ENCODE results near the gene ARHGAP9. TPM values are rescaled to one million over a fixed set of nuclear protein-coding genes. Genes with fewer than 3 reads are reported as not detected.
A peak's percentile ranks its signal among the peaks of the same experiment; 100 is the strongest.

Gene ARHGAP9
- total RNA-seq, 1 experiment from 2014 or later = 3.6 TPM

- Mint-ChIP-seq H3K4me1 (peaks cover 51% of the 10 kb centered on the region), H3K27ac (peak within 1 kb of the TSS; percentile 84), H3K4me3 (peak within 1 kb of the TSS; percentile 69), H3K27me3 (ENCODE audit: low read depth) (no peaks in the 10 kb centered on the region), H3K36me3 (no peaks in the 10 kb centered on the region), H3K9me3 (no peaks in the 10 kb centered on the region)
- POLR2A ChIA-PET = interaction anchor here (0.5 to 2.0 kb wide), 24 partner anchors 10 to 1480 kb away, joined by 3 to 12 read pairs (median 4); partner anchors contain the start of genes DDIT3, INHBC, LRP1 and NAB2
- ATAC-seq (peak; percentile 31), DNase-seq (ENCODE audit: low spot score) (peak; percentile 96)
- CTCF ChIA-PET = interaction anchor here (0.6 to 9.4 kb wide), 41 partner anchors 8 to 1363 kb away, joined by 3 to 245 read pairs (median 6); partner anchors contain the start of genes INHBC, SHMT2, STAC3 and STAT2
- TF ChIP-seq, protein P1, sequence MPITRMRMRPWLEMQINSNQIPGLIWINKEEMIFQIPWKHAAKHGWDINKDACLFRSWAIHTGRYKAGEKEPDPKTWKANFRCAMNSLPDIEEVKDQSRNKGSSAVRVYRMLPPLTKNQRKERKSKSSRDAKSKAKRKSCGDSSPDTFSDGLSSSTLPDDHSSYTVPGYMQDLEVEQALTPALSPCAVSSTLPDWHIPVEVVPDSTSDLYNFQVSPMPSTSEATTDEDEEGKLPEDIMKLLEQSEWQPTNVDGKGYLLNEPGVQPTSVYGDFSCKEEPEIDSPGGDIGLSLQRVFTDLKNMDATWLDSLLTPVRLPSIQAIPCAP (CRISPR knock-in tag; IDR thresholded peaks at IDR 0.05) = no peak
- TF ChIP-seq, protein P2, sequence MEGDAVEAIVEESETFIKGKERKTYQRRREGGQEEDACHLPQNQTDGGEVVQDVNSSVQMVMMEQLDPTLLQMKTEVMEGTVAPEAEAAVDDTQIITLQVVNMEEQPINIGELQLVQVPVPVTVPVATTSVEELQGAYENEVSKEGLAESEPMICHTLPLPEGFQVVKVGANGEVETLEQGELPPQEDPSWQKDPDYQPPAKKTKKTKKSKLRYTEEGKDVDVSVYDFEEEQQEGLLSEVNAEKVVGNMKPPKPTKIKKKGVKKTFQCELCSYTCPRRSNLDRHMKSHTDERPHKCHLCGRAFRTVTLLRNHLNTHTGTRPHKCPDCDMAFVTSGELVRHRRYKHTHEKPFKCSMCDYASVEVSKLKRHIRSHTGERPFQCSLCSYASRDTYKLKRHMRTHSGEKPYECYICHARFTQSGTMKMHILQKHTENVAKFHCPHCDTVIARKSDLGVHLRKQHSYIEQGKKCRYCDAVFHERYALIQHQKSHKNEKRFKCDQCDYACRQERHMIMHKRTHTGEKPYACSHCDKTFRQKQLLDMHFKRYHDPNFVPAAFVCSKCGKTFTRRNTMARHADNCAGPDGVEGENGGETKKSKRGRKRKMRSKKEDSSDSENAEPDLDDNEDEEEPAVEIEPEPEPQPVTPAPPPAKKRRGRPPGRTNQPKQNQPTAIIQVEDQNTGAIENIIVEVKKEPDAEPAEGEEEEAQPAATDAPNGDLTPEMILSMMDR (IDR thresholded peaks at IDR 0.05) = 0 out of 2 replicates have a peak, but pooled peaks have one; percentile 2
- TF ChIP-seq NFATC4 (CRISPR knock-in tag; IDR thresholded peaks at IDR 0.05) = peak; percentile 83
- no peak for TF ChIP-seq RORB (CRISPR knock-in tag; IDR thresholded peaks at IDR 0.05)
- no peak for TF ChIP-seq TCF7 (CRISPR knock-in tag; IDR thresholded peaks at IDR 0.05; ENCODE audit: low read depth)
- TF ChIP-seq MXD4 (CRISPR knock-in tag; IDR thresholded peaks at IDR 0.05; ENCODE audit: borderline replicate concordance) = no peak
- no peak for TF ChIP-seq NR2C2 (CRISPR knock-in tag; IDR thresholded peaks at IDR 0.05)
- TF ChIP-seq, protein P3, sequence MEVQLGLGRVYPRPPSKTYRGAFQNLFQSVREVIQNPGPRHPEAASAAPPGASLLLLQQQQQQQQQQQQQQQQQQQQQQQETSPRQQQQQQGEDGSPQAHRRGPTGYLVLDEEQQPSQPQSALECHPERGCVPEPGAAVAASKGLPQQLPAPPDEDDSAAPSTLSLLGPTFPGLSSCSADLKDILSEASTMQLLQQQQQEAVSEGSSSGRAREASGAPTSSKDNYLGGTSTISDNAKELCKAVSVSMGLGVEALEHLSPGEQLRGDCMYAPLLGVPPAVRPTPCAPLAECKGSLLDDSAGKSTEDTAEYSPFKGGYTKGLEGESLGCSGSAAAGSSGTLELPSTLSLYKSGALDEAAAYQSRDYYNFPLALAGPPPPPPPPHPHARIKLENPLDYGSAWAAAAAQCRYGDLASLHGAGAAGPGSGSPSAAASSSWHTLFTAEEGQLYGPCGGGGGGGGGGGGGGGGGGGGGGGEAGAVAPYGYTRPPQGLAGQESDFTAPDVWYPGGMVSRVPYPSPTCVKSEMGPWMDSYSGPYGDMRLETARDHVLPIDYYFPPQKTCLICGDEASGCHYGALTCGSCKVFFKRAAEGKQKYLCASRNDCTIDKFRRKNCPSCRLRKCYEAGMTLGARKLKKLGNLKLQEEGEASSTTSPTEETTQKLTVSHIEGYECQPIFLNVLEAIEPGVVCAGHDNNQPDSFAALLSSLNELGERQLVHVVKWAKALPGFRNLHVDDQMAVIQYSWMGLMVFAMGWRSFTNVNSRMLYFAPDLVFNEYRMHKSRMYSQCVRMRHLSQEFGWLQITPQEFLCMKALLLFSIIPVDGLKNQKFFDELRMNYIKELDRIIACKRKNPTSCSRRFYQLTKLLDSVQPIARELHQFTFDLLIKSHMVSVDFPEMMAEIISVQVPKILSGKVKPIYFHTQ (CRISPR knock-in tag; IDR thresholded peaks at IDR 0.05) = no peak
- 0 out of 2 replicates have a peak, but pooled peaks have one; percentile 56 for TF ChIP-seq PRRX2 (CRISPR knock-in tag; IDR thresholded peaks at IDR 0.05)
- TF ChIP-seq, protein P4, sequence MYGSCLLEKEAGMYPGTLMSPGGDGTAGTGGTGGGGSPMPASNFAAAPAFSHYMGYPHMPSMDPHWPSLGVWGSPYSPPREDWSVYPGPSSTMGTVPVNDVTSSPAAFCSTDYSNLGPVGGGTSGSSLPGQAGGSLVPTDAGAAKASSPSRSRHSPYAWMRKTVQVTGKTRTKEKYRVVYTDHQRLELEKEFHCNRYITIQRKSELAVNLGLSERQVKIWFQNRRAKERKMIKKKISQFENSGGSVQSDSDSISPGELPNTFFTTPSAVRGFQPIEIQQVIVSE (CRISPR knock-in tag; IDR thresholded peaks at IDR 0.05; ENCODE audit: borderline replicate concordance) = no peak
- TF ChIP-seq, protein P5, sequence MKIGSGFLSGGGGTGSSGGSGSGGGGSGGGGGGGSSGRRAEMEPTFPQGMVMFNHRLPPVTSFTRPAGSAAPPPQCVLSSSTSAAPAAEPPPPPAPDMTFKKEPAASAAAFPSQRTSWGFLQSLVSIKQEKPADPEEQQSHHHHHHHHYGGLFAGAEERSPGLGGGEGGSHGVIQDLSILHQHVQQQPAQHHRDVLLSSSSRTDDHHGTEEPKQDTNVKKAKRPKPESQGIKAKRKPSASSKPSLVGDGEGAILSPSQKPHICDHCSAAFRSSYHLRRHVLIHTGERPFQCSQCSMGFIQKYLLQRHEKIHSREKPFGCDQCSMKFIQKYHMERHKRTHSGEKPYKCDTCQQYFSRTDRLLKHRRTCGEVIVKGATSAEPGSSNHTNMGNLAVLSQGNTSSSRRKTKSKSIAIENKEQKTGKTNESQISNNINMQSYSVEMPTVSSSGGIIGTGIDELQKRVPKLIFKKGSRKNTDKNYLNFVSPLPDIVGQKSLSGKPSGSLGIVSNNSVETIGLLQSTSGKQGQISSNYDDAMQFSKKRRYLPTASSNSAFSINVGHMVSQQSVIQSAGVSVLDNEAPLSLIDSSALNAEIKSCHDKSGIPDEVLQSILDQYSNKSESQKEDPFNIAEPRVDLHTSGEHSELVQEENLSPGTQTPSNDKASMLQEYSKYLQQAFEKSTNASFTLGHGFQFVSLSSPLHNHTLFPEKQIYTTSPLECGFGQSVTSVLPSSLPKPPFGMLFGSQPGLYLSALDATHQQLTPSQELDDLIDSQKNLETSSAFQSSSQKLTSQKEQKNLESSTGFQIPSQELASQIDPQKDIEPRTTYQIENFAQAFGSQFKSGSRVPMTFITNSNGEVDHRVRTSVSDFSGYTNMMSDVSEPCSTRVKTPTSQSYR (CRISPR knock-in tag; IDR thresholded peaks at IDR 0.05) = 0 out of 2 replicates have a peak, but pooled peaks have one; percentile 55
- TF ChIP-seq, protein P6, sequence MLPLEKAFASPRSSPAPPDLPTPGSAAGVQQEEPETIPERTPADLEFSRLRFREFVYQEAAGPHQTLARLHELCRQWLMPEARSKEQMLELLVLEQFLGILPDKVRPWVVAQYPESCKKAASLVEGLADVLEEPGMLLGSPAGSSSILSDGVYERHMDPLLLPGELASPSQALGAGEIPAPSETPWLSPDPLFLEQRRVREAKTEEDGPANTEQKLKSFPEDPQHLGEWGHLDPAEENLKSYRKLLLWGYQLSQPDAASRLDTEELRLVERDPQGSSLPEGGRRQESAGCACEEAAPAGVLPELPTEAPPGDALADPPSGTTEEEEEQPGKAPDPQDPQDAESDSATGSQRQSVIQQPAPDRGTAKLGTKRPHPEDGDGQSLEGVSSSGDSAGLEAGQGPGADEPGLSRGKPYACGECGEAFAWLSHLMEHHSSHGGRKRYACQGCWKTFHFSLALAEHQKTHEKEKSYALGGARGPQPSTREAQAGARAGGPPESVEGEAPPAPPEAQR (CRISPR knock-in tag; IDR thresholded peaks at IDR 0.05) = no peak
- 0 out of 2 replicates have a peak, but pooled peaks have one; percentile 20 for TF ChIP-seq USF1 (CRISPR knock-in tag; IDR thresholded peaks at IDR 0.05)
- no peak for TF ChIP-seq GRHL2 (CRISPR knock-in tag; IDR thresholded peaks at IDR 0.05; ENCODE audit: insufficient replicate concordance, severe bottlenecking)
- no peak; the same call in 1 of the 2 replicates for TF ChIP-seq FOXP1 (CRISPR knock-in tag; IDR thresholded peaks at IDR 0.05; ENCODE audit: borderline replicate concordance)
- no peak for TF ChIP-seq MYBL2 (CRISPR knock-in tag; IDR thresholded peaks at IDR 0.05)
- TF ChIP-seq IRF2 (CRISPR knock-in tag; IDR thresholded peaks at IDR 0.05; ENCODE audit: borderline replicate concordance, low read depth) = no peak
- no peak for TF ChIP-seq ZNF416 (CRISPR knock-in tag; IDR thresholded peaks at IDR 0.05)
- TF ChIP-seq, protein P7, sequence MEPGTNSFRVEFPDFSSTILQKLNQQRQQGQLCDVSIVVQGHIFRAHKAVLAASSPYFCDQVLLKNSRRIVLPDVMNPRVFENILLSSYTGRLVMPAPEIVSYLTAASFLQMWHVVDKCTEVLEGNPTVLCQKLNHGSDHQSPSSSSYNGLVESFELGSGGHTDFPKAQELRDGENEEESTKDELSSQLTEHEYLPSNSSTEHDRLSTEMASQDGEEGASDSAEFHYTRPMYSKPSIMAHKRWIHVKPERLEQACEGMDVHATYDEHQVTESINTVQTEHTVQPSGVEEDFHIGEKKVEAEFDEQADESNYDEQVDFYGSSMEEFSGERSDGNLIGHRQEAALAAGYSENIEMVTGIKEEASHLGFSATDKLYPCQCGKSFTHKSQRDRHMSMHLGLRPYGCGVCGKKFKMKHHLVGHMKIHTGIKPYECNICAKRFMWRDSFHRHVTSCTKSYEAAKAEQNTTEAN (CRISPR knock-in tag; IDR thresholded peaks at IDR 0.05) = no peak
- no peak for TF ChIP-seq TEAD1 (CRISPR knock-in tag; IDR thresholded peaks at IDR 0.05)
- TF ChIP-seq, protein P8, sequence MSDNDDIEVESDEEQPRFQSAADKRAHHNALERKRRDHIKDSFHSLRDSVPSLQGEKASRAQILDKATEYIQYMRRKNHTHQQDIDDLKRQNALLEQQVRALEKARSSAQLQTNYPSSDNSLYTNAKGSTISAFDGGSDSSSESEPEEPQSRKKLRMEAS (CRISPR knock-in tag; IDR thresholded peaks at IDR 0.05) = peak; percentile 81
- no peak for TF ChIP-seq CREM (CRISPR knock-in tag; IDR thresholded peaks at IDR 0.05)
Observed at GRCh38 chr12:57454566-57455373, 24.9 kb downstream of the ARHGAP9 start, which contains the start of gene INHBE. TSS of gene INHBE (plus strand) at chr12:57455307. CDS start at chr12:57455537, 230 bp downstream.
